Tibial artery (tissue), 4 donors: ENCODE measurements around the gene CALD1.

Experiments used
- DNase-seq, 2 donors: peaks; one replicate each; pipeline ENCODE4 v3.0.0-alpha.2; 2019
- H3K27ac ChIP-seq, 2 donors: fragments of 200-600 bp; sonication (generic) in 1 of 2; 1 replicate in 1 of 2; 2 replicates in 1 of 2; pipeline ENCODE4 v1.5.1; 2018 to 2019; ENCODE audit warnings: mild to moderate bottlenecking in 1 of 2
- H3K27me3 ChIP-seq, 2 donors: fragments of 200-600 bp; sonication (generic) in 1 of 2; one replicate each; pipeline versions ENCODE4 v1.5.1 to v1.6.0; 2016 to 2019
- H3K36me3 ChIP-seq, 3 donors: fragments of 200-600 bp; sonication (generic) in 2 of 3; one replicate each; pipeline ENCODE4 v1.5.1; 2016 to 2019; ENCODE audit warnings: mild to moderate bottlenecking in 2 of 3
- H3K4me1 ChIP-seq, 4 donors: fragments of 200-600 bp; sonication (generic) in 2 of 4; 1 replicate in 3 of 4; 2 replicates in 1 of 4; pipeline ENCODE4 v1.5.1; 2016 to 2019
- H3K4me3 ChIP-seq, 2 donors: fragments of 200-600 bp; sonication (generic) in 1 of 2; 1 replicate in 1 of 2; 2 replicates in 1 of 2; pipeline ENCODE4 v1.5.1; 2018 to 2019; ENCODE audit warnings: mild to moderate bottlenecking in 2 of 2
- H3K9me3 ChIP-seq, 3 donors: fragments of 200-600 bp; sonication (generic) in 1 of 3; one replicate each; pipeline ENCODE4 v1.5.1; 2016 to 2019
- CTCF ChIP-seq, 2 experiments: fragments of 200-600 bp in 1 of 2; fragments of 450-650 bp in 1 of 2; IDR thresholded peaks; one replicate each; pipeline ENCODE4 v1.5.1; 2017 to 2019; ENCODE audit warnings: antibody characterized with exemption in 2 of 2, mild to moderate bottlenecking in 1 of 2, moderate library complexity in 1 of 2
- intact Hi-C: fragments of 100-400 bp; cut with DNase I; formaldehyde crosslinking; loops from one replicate; pipeline ENCODE4 v1.15.0; 2023; ENCODE audit warnings: low total_unique reads

CALD1 gene

DNA sequence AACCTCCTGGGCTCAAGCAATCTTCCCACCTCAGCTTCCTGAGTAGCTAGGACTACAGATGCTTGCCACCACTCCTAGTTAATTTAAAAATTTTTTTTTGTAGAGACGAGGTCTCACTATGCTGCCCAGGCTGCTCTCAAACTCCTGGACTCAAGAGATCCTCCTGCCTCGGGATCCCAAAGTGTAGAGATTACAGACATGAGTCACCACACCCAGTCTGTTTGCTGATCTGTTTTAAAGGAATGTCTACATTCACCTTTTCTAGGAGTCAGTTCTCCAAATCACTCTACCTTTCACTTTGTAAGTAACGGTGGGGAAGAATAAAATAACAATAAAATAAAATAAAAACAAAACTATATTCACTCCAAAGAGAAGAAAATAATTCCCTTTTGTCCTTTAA, 120.3 kb downstream of the CALD1 start:
- Histone ChIP-seq H3K4me3 (no peak overlapping the region), H3K4me1 (peaks cover 0 to 73% (median 67%) of the 10 kb centered on the region in 4 donors), H3K27ac (peak overlapping the region; percentile 67 to 71), H3K27me3 (no peaks in the 10 kb centered on the region), H3K9me3 (peaks cover 0 to 7% (median 0%) of the 10 kb centered on the region in 3 donors), H3K36me3 (peaks cover 4 to 29% (median 6%) of the 10 kb centered on the region in 3 donors)
- no peak for TF ChIP-seq CTCF (IDR thresholded peaks at IDR 0.05)
- intact Hi-C loops: no loop called here
- DNase-seq: no peak

- Histone ChIP-seq H3K4me1 (peaks cover 0 to 78% (median 73%) of the 10 kb centered on the region in 4 donors), H3K36me3 (peaks cover 4 to 29% (median 6%) of the 10 kb centered on the region in 3 donors), H3K9me3 (peaks cover 0 to 7% (median 0%) of the 10 kb centered on the region in 3 donors), H3K4me3 (no peak overlapping the region), H3K27ac (peak overlapping the region; percentile 67 to 71), H3K27me3 (no peaks in the 10 kb centered on the region)
- DNase-seq: no peak
- TF ChIP-seq CTCF (IDR thresholded peaks at IDR 0.05): no peak
- intact Hi-C loops: no loop called here
These were observed 120.9 kb downstream of the CALD1 start for GRCh38 chr7:134900166-134900982.

GRCh38 chr7:134901389-134902020, 122.1 kb downstream of the CALD1 start:
- TF ChIP-seq CTCF (IDR thresholded peaks at IDR 0.05): no peak
- DNase-seq: no peak
- H3K4me1 ChIP-seq: peaks cover 0 to 89% (median 83%) of the 10 kb centered on the region in 4 donors
- no peak overlapping the region for H3K4me3 ChIP-seq
- intact Hi-C loops: no loop called here
- H3K36me3 ChIP-seq: peaks cover 0 to 19% (median 1%) of the 10 kb centered on the region in 3 donors
- no peaks in the 10 kb centered on the region for H3K27me3 ChIP-seq
- H3K27ac ChIP-seq: peak overlapping the region; percentile 67 to 71
- peaks cover 0 to under 1% (median 0%) of the 10 kb centered on the region in 3 donors for H3K9me3 ChIP-seq

GRCh38 chr7:134902058-134902457, 122.6 kb downstream of the CALD1 start:
- Histone ChIP-seq H3K36me3 (peaks cover 0 to 14% (median 0%) of the 10 kb centered on the region in 3 donors), H3K9me3 (no peaks in the 10 kb centered on the region), H3K4me3 (no peak overlapping the region), H3K4me1 (peaks cover 0 to 95% (median 88%) of the 10 kb centered on the region in 4 donors), H3K27me3 (no peaks in the 10 kb centered on the region), H3K27ac (peak overlapping the region; percentile 67 to 71)
- intact Hi-C loops: no loop called here
- no peak for DNase-seq
- TF ChIP-seq CTCF (IDR thresholded peaks at IDR 0.05): no peak

DNA sequence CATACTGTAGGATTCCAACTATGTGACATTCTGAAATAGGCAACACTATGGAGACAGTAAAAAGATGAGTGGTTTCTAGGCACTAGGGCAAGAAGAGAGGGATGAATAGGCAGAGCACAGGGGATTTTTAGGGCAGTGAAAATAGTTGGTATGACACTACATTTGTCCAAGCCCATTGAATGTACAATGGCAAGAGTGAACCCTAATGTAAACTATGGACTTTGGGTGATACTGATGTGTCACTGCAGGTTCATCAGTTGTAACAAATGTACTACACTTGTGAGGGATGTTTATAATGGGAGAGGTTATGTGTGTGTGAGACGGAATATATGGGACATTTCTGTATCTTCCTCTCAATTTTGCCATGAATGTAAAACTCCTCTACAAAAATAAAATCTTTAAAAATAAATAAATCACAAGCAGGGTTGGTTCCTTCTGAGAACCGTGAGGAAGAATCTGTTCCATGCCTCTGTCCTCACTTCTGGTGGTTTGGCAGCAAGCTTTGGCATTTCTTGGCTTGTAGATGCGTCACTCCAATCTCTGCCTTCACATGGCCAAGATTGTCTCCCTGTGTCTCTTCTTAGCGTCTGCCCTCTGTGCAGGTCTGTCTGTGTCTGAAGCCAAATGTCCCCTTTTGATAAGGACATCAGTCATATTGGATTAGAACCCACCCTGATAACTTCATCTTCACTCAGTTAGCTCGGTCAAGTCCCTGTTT, 123.8 kb downstream of the CALD1 start:
- intact Hi-C loops: no loop called here

More for the DNA sequence above, 123.8 kb downstream of the CALD1 start:
- peak overlapping the region; percentile 67 to 71 for H3K27ac ChIP-seq
- no peak for TF ChIP-seq CTCF (IDR thresholded peaks at IDR 0.05)
- no peaks in the 10 kb centered on the region for H3K9me3 ChIP-seq
- H3K4me3 ChIP-seq: no peak overlapping the region
- peak in 1 of 2 donors; percentile 40 for DNase-seq
- no peaks in the 10 kb centered on the region for H3K27me3 ChIP-seq
- peaks cover 0 to 100% (median 86%) of the 10 kb centered on the region in 4 donors for H3K4me1 ChIP-seq
- H3K36me3 ChIP-seq: peaks cover 0 to 9% (median 0%) of the 10 kb centered on the region in 3 donors
